SU-DHL-6 (cell line): Measurements from ENCODE around the gene GAGE12G.
"Not testable (repeated sequence)": the region's sequence is repeated elsewhere in the genome, so short reads cannot be mapped to it uniquely, and the experiment has no call there.

ENCODE experiments used
- CTCF ChIP-seq: fragments of 200-600 bp; sonication (generic); IDR thresholded peaks from one replicate; pipeline ENCODE4 v1.5.1; 2017; ENCODE audit warnings: antibody characterized with exemption, mild to moderate bottlenecking, low read length, moderate library complexity; ENCODE audit not compliant: insufficient read depth, poor library complexity, severe bottlenecking
- EZH2phosphoT487 ChIP-seq: fragments of 200-600 bp; sonication (generic), shearing (Covaris generic); conservative IDR thresholded peaks from 2 replicates; pipeline ENCODE4 v1.6.1; 2018; ENCODE audit warnings: mild to moderate bottlenecking, antibody characterized with exemption, low read length, moderate library complexity, mixed read lengths

DNA sequence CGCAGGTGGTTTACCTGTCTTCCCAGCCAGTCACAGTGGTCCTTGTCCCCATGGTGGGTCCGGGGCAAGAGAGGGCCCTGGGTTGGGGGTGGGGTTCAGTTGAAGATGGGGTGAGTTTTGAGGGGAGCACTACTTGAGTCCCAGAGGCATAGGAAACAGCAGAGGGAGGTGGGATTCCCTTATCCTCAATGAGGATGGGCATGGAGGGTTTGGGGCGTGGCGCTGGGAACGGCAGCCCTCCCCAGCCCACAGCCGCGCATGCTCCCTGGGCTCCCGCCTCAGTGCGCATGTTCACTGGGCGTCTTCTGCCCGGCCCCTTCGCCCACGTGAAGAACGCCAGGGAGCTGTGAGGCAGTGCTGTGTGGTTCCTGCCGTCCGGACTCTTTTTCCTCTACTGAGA lies 9.4 kb downstream of the GAGE12G start, which contains the start of gene GAGE12H:
- not testable (repeated sequence) for TF ChIP-seq EZH2phosphoT487, CTCF
